GM19239 (cell line): ENCODE results near the gene SPATA33.

Experiments used
- DNase-seq: peaks from one replicate; pipeline ENCODE4 v3.0.0; 2011; ENCODE audit warnings: low spot score; ENCODE audit not compliant: insufficient read length
- FAIRE-seq: peaks from 2 replicates; lab custom pipeline; 2011; peaks lifted over from hg19 to GRCh38; lab: Jason Lieb, UNC

Gene SPATA33

DNA sequence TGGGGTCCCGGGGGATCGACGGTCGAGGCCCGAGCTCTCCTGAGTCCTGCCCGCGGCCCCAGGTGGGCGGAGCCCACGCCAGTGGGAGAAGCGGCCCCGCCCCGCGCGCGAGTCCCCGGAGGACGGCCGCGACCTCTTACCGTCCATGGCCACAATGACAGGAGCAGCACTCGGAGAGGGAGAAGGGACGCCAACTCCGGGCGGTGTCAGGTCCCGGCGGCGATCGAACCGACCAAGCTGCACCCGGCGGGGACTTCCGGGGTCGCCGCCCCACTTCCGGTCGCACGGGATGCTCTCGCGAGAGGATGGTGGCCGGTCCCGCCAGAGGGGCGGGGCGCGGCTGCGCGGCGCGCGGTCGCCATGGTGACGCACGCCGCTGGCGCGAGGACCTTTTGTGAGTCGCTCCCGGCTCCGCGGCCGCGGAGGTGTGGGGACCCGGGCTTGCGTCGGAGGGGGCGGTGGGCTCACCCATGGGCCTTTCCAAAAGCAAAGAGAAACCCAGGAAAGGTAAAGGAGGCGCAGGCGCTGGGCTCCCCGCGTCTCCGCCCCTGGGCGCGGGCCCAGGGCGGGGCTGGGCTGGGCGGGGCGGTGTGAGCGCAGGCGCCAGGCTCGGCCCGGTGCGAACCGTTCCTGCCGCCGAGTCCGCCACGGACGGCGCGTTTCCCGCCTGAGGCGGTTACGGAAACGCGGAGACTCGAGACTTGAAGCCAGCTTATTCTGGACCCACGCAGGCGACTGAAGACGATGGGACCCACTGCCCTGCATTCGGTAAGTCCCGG is at the start of gene SPATA33, which contains the start of gene CHMP1A:
TSS of gene SPATA33 (plus strand) at position 395 of the 779 bp plus-strand sequence. CDS start at position 471, 76 bp downstream.
TSS of gene CHMP1A (minus strand) at position 267 of the 779 bp plus-strand sequence. CDS start at position 147, 120 bp downstream.
- FAIRE-seq, result peak; percentile 74
- DNase-seq, result peak; percentile 99

DNA sequence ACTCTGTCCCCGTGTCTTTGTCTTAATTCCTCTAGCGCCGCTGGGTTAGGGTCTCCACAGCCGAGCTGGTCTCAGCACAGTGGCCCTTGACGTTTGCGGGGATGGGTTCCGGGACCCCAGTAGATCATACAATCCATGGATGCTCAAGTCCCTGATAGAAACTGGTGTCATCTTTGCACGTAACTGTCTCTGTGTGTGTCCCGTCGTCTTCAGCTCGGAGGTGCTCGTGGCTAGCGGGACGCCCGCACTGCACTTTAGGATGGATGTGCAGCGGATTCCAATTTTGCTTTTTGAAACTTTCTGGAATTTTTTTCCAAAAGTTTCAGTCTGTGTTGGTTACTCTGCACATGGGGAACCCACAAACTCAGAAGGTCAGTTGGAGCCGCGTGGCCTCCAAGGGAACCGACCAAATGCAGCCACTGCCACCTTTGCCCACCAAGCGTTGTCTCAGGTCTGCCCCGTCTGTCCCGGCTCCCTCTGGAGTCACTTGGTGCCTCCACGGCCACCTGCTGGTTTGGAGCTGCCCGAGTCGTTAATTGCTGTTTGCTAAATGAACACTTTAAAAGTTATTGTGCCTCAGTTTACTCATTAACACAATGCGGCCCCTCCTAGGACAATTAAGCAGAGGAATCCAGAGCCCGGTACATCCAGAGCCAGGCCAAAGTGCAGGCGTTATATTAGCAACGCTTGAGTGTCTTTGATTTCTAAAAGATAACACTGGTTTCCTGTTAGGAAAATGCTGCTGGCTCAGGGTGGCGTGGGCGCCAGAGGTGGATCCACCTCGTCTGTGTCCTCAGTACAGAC is 49.5 kb upstream of the SPATA33 start:
- DNase-seq (no peak), FAIRE-seq (no peak)

DNA sequence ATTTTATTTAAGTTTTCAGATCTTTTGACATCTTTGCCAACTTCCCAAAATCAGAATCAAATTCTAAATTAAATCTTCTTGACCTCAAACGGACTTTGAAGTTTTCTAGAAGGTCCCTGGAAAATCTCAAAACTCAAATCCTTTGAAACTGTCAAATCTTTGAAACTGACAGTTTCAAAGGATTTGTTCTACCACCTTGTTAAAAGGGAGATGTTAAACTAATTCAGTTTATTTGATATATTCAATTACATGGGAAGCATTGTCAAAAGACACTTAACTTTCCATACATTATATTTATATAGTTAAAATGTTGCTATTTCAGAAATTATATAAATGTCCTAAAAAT is 47.6 kb upstream of the SPATA33 start:
- FAIRE-seq, result no peak
- DNase-seq, result no peak

DNA sequence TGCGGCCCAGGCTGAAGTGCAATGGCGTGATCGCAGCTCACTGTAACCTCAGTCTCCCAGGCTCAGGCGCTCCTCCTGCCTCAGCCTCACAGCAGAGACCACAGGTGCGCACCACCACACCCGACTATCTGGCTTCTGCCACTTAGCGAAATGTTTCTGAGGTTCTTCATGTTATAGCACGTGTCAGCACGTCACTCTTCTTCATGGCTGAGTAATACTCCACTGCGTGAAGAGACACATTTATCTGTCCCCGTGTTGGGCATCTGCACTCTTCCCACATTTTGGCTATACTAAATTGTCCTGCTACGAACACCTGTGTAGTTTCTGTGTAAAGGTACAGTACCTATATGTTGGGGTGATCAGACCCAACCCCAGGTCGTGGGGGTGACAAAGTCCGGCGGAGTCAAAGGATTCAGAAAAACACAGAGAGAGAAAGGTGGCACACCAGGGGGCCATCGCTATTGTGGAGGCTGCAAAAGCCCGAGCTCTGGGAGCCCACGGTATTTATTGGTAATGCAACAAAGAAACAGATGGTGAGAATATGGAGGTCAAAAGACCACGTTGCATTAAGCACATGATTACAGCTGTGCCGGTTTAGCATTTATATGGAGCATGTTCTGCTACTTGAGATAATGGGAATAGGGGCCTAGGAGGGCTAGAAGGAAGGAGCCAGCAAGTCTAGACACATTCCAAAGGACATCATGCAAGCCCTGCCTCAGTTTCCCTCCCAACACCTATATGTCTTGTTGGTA is 45.0 kb upstream of the SPATA33 start:
- DNase-seq (no peak), FAIRE-seq (no peak)

DNA sequence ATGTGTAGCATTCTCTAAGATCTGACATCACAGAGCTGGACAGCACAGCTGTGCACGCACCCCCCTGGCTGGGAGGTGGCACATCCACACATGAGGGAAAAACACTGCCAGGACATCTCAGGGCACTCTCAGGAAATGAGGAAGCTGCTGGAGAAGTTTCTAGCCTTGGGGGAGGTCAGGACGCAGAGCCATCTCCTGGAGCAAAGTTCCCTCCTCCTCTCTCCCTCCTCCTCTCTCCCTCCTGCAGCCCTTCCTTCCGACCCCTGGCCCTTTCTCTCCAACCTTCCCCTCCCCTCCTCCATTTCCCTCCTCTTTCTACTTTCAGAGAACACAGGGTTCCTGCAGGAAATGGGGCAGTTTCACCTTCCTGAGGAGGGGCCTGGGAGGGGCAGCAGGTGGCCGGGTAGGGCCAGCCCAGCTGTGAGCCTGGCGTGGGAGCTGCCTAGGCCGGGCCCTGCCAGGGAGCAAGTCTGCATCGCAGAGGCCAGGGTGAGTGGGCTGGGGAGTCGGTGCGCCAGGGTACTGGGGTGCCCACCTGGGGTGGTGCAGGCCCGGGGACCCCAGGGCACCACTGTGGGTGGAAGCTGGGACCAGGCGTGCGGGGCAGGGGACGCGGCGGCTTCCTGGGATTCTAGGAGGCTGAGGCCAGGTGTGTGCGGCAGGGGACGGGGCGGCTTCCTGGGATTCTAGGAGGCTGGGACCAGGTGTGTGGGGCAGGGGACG is 44.2 kb upstream of the SPATA33 start, which contains the start of gene DPEP1:
TSS of gene DPEP1 (plus strand) at position 412 of the 723 bp plus-strand sequence. CDS start 16,769 bp downstream, outside the sequence.
- DNase-seq (no peak), FAIRE-seq (no peak)

DNA sequence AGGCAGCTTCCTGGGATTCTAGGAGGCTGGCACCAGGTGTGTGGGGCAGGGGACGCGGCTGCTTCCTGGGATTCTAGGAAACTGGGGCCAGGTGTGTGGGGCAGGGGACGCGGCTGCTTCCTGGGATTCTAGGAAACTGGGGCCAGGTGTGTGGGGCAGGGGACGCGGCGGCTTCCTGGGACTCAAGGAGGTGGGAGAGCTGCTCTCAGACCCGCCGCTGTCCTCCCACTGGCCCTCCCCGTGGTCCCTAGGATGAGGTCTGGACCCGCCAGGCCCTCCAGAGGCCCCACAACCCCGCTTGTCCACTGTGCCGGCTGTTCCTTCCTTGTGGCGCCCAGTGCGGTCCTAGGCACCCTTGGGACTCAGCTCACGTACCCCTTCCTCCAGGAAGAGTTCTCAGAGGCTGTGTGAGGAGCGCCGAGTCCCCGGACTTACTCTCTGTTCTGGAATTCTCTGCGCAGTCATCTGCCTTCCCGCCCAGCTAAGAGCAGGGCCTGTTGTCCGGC is 43.6 kb upstream of the SPATA33 start:
- no peak for DNase-seq
- no peak for FAIRE-seq

DNA sequence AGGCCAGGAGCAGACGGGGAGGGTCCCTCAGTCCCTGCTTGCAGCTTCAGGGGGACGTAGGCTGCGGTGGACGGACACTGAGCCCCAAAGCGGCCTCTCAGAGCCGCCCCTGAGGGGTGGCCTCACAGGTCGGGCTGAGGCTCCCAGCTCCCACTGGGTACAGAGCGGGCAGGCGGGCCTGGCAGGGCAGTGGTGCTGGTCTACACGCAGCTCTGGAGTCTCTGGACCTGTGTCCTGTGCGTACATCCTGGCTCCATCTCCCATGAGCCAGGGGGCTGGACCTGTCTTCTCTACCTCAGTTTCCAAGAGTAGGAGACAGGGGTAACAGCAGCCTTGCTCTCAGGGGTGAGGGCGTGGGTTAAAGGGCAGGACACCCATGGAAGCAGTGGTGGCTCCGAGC is 42.5 kb upstream of the SPATA33 start:
- DNase-seq (no peak), FAIRE-seq (no peak)

DNA sequence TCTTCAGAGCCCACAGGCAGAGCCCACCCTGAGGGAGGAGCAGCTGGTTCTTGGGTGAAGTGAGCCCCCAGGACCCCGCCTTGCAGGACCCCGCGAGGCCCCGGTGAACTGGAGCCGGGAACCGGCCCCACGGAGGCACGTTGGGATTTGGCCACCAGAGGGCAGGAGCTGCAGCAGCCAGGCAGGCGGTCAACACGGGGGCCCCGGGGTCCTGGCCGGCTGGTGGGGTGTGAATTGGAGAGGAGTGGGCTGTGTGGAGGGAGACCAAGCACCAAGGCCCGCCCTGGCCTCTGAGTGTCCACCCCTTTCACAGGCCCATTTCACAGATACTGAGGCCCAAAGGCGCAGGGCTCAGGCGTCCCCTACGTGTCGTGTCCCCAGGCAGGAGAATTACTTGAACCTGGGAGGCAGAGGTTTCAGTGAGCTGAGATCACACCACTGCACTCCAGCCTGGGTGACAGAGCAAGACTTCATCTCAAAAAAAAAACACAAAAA is 42.0 kb upstream of the SPATA33 start:
- FAIRE-seq (no peak), DNase-seq (peak; percentile 53)

DNA sequence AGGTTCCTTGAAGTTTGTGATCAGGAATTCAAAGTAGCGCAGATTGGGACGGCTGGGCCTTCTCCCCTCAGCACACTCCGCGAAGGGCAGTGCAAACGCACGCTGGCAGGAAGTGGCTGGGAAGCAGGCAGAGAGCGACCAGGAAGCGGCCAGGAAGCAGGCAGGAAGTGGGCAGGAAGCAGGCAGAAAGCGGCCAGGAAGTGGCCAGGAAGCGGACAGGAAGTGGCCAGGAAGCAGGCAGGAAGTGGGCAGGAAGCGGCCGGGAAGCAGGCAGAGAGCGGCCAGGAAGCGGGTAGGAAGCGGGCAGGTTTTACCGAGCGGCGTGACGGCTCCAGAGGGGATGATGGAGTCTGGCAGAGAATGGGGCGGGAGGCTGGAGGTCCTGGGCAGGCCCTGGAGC is 41.0 kb upstream of the SPATA33 start:
- FAIRE-seq (no peak), DNase-seq (no peak)

DNA sequence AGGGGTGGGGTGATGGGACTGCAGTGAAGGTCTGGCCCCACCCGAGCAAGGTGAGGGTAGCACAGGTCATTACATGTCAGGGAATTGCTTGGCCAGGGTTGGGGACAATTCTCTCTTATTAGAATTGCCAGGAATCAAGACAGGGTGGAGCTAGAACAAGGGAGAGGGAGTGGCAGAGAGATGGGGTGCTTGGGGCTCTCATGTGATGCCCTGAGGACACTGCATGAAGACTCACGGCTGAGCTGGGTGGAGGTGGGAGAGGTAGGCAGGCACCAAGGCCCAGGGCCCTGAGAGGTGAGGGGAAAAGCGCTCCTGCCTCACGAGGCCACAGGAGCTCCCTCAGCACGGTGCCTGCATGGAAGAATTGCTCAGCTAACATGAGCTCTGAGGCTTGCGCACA is 40.6 kb upstream of the SPATA33 start:
- FAIRE-seq (no peak), DNase-seq (no peak)

DNA sequence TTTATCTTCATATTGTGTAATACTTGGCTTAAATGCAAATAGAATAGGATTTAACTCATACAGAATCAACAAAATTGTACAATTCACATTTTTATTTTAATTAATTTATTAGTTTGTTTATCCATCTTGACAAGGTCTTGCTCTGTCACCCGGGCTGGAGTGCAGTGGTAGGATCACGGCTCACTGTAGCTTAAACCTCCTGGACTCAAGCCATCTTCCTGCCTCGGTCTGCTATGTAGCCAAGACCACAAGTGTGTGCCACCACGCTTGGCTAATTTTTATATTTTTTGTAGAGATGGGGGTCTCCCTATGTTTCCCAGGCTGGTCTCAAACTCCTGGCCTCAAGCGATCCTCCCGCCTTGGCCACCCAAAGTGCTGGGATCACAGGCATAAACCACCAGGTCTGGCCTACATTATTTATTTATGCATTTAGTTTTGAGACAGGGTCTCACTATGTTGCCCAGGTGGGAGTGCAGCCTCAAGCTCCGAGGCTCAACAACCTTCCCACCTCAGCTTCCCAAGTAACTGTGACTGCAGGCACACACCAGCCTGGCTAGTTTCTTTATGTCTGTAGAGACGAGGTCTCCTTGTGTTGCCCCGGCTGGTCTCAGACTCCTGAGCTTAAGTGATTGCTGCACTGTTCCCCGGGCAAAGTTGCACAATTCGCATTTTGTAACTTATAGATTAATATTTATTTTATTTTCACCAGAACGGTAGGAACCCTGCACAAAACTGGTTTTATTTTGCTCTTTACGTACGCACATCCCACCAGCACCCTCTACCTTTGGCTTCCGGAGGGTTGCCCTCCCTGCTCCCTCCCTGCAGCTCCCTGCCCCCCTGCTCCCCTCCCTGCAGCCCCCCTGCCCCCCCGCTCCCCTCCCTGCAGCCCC is 39.3 kb upstream of the SPATA33 start:
- FAIRE-seq, result no peak
- DNase-seq, result no peak

DNA sequence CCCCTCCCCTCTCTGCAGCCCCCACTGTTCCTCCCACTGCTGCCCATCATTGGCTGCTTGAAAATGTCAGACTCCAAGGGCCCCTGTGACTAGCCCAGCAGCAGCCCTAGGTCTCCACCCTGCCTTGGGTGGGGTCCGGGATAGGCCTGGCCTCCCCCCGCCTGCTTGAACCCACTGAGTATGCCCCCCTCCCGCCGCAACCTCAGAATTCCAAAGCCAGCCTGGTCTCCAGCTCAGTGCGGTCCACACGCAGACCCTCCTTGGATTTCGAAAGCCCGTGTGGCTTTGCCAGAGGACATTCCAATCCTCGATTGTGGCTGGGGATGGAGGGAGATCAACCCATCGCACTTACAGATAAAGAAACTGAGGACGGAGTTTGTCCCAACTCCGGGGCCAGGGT is 37.8 kb upstream of the SPATA33 start:
- DNase-seq (no peak), FAIRE-seq (no peak)

DNA sequence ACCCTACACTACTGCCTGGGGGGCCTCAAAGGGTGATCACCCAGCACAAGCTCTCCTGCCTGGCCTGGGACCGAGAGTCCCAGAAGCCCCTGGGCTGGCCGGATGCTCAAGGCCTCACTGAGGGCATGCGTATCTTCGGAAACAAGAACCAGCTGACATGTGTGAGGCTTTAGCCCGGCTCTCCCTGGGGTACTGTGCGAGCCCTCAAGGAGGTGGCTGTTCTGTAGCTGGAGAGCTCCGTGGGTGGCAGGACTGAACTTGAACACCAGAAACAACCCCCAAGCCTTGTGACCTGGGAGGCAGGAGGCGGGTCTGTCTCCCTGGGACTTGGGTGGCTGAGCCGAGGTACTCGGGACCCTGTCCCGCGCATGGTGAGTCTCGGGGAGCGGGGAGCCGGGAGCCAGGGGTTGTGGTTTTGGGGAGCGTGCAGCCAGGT is 37.2 kb upstream of the SPATA33 start:
- FAIRE-seq, result no peak
- no peak for DNase-seq

DNA sequence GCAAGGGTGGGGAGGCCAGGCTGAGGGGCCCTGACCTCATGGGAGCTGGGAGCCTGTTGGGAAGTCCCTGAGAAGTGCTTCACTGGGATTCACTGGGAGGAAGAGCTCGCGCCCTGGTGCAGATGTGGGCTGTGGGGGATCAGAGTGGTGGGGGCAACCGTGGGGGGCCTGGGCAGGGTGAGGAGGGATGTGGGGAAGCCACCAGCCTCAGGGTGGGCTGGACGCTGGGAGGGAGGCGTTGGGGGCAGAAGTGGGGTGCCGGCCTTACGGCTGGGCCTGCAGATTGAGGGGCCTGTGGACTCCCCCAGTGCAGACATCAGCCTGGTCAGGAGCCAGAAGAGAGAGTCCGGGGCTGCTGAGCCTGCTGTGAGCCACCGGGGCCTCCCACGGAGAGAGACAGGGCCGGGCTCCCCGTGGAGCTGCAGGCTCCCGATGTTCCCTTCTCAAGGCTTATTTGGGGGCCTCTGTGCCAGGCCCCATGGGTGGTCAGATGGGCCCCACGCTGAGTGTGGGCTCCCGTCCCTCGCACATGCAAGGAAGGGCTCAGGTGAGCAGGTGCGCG is 36.4 kb upstream of the SPATA33 start:
- DNase-seq, result no peak
- FAIRE-seq, result no peak

DNA sequence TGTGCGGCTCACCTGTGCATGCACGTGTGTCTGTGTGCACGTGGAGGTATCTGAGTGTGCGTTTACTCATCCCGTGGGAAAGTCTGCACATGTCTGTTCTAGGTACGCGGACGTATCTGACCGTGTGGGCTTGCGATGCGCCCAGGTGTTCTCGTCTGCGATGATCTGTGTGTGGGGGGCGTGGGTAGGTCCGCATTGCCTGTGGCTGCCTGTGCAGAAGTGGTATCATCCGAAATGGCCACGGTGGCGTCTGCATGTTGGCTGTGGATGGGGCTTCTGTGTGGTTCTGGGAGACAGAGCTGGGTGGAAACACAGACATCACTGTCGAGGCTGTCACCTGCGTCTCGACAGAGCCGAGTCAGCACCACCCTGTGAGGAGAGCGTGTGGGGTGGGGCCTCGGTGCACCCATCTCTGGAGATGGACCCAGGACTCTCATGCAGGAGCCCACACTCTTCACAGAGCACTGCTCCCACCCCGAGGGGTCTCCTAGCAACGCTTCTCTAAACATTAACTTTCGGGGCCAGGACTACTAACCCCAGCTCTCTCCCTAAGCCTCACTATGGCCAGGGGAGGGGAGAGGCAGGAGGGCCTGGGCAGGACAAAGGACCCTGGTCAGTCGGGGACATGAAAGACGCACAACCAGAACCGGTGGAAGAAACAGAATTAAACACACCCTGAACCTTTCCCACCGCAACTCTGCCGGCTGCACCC is 35.8 kb upstream of the SPATA33 start:
- no peak for FAIRE-seq
- no peak for DNase-seq

DNA sequence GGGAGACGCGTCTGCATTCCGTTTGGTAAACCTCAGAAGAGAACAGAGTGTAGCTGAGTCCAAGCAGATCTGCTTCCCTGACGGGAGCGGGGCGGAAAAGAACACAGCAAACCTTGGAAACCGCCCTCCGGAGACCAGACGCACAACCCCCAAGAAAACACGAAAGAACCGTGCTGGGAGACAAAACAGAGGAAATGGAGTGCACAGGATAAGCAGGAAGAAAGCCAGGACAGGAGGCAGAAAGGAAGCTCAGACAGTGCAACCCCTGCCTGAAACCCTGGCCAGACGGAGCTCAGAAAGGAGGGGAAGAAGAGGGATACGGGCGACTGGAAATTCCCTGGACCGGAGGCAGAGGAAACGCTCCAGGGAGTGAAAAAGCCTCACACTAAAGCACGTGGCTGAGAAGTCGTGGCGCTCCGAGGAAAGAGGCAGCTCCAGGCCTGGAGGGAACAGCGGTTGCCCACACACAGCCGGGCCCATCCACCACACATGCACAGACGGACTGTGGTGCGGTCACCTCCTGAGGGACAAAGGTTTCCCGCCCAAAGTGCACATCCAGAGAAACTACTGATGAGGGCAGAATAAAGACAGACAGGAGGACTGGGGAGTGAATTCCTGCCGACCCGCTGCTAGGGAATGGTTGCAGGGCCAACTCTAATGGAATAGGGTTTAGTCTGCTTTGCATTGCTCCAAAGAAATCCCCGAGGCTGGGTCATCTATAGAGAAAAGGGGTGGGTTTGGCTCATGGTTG is 34.0 kb upstream of the SPATA33 start:
- DNase-seq, result no peak
- no peak for FAIRE-seq
